H1 (cell line): ENCODE results near the gene DDX42.

Experiments
- POLR2AphosphoS5 ChIP-seq: IDR thresholded peaks from 2 replicates; pipeline ENCODE4 v1.6.1; 2011; ENCODE audit warnings: low read depth, low read length
- SP4 ChIP-seq: IDR thresholded peaks from 2 replicates; pipeline ENCODE4 v1.6.1; 2012; ENCODE audit warnings: low read length, inconsistent platforms
- TF ChIP-seq, protein P1 (sequence below), 3 experiments: IDR thresholded peaks; 1 replicate in 2 of 3; 2 replicates in 1 of 3; pipeline versions ENCODE4 v1.5.1 to v1.6.1; 2011; ENCODE audit warnings: low read length in 3 of 3, mild to moderate bottlenecking in 3 of 3, inconsistent platforms in 2 of 3, low read depth in 1 of 3, moderate library complexity in 1 of 3; ENCODE audit not compliant: insufficient read depth in 1 of 3; ENCODE audit errors: control extremely low read depth in 1 of 3

DNA sequence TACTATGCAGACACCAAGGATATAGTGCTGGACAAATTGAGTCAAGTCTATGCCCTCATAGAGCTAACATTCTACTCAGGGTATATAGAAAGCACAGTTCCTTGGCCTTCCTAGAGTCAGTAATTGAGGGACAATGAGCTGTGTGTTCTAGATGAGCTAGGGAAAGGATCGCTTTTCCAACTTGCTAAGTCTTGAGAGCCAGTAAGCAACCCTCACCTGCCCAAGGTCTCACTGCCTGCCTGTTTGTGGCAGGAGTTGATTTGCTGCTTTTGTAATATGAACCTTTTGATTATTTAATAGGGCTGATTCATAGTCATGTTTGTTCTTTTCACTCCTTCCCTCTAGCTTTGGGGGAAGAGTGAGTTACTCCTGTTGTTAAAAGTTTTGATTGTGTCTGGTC lies 6.5 kb downstream of the DDX42 start:
- TF ChIP-seq, protein P1, sequence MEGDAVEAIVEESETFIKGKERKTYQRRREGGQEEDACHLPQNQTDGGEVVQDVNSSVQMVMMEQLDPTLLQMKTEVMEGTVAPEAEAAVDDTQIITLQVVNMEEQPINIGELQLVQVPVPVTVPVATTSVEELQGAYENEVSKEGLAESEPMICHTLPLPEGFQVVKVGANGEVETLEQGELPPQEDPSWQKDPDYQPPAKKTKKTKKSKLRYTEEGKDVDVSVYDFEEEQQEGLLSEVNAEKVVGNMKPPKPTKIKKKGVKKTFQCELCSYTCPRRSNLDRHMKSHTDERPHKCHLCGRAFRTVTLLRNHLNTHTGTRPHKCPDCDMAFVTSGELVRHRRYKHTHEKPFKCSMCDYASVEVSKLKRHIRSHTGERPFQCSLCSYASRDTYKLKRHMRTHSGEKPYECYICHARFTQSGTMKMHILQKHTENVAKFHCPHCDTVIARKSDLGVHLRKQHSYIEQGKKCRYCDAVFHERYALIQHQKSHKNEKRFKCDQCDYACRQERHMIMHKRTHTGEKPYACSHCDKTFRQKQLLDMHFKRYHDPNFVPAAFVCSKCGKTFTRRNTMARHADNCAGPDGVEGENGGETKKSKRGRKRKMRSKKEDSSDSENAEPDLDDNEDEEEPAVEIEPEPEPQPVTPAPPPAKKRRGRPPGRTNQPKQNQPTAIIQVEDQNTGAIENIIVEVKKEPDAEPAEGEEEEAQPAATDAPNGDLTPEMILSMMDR (IDR thresholded peaks at IDR 0.05; ENCODE audit: control extremely low read depth in 1 of 3, insufficient read depth in 1 of 3, low read depth in 1 of 3, low read length in 3 of 3): no peak
- no peak for TF ChIP-seq POLR2AphosphoS5
- TF ChIP-seq SP4: no peak
